NCI-H82 treated with DMSO at 0.1 percent for 48 hours (cell line): ENCODE measurements around the gene LRRC8C.
"Not testable (repeated sequence)": the region's sequence is repeated elsewhere in the genome, so short reads cannot be mapped to it uniquely, and the experiment has no call there.

ENCODE experiments used
- DNase-seq: peaks from one replicate; lab custom pipeline; 2025; ENCODE audit not compliant: unreplicated experiment; lab: John Stamatoyannopoulos, UW

Gene LRRC8C

GRCh38 chr1:89607586-89608318, 25.2 kb upstream of the LRRC8C start:
- no peak for DNase-seq

- DNase-seq = no peak
These were observed 24.5 kb upstream of the LRRC8C start for GRCh38 chr1:89608319-89608983.

DNA sequence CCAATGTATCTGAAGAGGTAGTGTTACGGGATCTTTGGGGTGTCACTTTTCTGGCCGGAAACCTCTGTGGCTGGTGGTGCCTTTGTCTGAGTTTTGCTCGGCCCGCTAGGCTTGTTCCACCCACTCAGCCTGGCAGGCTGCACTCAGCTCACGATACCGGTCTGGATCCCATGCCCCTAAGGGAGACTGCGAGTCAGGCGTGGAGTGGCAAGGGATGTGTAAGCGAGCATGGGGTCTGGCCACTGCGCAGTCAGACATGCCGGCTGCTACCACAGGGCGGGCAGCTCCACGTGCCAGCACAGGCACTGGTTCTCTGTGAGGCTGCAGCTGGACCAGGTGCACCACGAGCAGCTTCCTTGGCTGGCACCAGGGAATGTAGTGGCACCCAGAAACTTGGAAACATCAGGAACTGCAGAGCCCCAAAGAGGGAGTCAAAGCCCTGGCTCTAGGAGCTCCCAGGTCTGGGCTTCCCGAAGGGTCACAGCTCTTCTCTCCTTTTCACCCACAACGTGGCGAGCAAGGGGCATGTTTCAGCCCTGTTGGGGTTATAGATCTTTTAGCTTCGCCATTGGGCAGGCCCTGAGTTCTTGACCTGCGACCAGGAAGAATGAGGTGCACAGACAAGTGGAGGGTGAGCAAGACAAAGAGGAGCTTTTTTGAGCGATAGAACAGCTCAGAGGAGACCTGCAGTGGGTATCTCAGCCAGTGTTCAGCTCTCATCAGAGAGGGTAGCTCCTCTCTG, 23.8 kb upstream of the LRRC8C start:
- no peak for DNase-seq

- DNase-seq = no peak
These were observed 23.0 kb upstream of the LRRC8C start for GRCh38 chr1:89609781-89610456.

DNA sequence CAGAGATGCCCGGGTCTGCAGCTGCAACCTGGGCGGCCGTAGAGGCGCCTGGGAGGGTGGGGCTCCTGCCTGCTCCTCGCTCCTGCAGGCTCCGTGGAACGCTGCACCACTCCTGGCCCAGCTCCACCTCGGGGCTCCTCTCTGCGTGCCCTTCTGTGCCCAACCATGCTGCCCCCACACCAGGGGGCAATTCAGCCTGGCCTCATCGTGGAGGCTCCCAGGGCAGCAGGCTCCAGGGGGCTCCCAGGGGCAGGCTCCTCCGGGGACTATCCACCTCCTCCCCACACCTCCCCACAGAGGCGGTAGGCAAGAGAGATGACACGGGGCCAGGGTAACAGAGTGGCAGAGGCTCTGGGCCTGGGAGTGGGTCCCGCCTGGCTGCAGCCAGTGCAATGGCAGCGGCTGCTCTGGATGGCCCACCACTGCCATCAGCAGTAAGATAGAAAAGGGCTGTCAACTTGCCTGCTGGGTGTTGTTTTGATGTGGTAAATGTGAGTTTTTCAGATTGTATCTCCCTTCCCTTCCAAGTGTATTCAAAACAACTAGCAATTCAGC, 22.4 kb upstream of the LRRC8C start:
- DNase-seq = no peak

DNA sequence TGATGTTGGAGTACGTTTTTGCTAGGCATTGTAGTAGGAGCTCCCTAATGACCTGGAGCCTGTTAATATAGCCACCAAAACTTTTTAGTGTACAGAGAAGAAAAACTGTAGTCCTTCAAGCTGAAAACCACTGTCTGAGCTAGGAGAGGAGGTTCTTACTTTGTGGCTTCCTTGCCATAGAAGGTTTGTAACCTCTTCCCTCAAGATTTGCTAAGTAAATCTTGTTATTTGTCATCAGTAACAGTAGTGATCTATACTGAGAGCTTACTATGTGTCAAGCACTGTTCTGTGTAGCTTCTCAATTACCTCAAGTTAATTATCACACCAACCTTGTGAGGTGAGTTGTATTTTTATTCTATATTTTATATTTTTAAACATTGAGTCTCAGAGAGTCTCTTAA, 21.2 kb upstream of the LRRC8C start:
- no peak for DNase-seq

DNA sequence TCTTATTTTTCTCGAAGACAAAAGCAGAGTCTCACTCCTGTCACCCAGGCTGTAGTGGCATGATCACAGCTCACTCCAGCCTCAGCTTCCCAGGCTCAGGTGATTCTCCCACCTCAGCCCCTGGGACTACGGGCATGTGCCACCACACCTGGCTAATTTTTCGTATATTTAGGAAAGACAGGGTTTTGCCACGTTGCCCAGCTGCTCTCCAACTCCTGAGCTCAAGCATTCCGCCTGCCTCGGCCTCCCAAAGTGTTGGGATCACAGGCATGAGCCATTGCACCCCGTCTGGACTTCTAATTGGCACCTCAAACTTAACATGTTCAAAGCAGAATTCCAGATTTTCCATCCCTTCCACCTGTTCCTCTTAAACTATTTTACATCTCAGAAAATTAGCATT, 19.0 kb upstream of the LRRC8C start:
- DNase-seq = no peak

GRCh38 chr1:89615676-89616598, 17.0 kb upstream of the LRRC8C start:
- no peak for DNase-seq

GRCh38 chr1:89616844-89617627, 15.9 kb upstream of the LRRC8C start:
- no peak for DNase-seq

- no peak for DNase-seq
These were observed 12.3 kb upstream of the LRRC8C start for GRCh38 chr1:89620664-89621063.

DNA sequence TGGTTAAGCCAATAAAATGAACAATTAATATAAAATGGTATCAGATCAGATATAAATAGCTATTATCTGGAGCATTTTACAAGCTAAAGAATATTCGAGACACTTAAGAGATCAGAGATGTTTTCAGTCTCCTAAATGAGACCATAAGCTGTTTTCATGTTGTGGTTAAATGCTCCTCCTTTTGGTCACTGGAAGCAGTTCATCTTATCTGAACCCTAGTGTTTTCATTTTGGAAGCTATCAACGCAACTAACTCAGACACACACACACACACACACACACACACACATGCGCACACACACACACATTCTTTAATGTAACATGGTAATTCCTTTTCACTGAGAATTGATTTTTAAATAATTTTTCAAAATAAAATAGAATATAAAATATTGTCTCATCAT, 10.0 kb upstream of the LRRC8C start:
- DNase-seq = no peak

DNA sequence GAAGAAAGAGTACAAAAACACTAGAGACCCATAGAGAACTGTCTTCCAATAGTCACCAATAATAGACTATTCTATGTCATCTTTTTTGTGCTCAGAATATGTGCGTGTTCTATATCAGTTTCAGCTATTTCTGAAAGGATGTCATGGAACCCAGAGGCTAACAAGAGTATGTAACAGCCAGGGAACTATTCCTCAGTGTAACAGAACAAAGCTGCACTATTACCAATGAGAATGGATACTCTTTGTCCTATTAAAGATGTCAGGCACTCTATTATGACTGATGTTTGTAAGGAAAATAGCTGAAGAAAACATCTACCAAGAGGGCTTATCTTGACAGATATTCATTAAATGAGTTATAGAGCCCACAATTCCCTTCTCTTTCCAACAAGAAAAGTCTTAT, 8.6 kb upstream of the LRRC8C start:
- DNase-seq = no peak

GRCh38 chr1:89624715-89625323, 8.1 kb upstream of the LRRC8C start:
- DNase-seq = no peak

DNA sequence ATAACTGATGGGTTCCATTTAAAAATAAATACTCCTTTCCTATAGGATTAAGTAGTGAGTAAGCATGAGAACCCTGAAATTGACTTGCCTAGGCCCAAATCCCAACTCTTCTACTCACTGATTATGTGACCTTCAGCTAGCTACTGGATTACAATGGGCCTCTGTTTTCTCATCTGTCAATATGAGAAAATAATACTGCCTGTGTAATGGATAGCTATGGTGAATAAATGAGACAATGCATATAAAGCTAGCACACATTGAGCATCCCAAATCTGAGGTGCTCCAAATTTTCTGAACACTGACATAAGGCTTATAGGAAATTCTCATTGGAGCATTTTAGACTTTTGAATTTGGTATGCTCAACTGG, 5.3 kb upstream of the LRRC8C start:
- no peak for DNase-seq

- DNase-seq = no peak
These were observed 3.8 kb upstream of the LRRC8C start for GRCh38 chr1:89629146-89629545.

DNA sequence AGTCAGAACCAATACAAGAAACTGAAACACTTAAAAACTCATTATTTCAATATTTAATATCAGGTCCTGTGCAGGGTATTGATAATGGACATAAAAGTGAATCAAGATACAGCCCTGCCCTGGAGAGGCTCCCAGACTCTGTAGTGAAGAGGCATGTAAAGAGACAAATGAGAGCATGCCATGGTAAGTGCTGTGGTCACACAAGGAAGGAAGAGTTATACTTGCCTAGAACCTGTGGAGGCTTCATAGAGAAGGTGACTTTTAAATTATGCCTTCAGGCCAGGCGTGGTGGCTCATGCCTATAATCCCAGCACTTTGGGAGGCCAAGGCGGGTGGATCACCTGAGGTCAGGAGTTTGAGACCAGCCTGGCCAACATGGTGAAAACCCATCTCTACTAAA, 3.3 kb upstream of the LRRC8C start:
- not testable (repeated sequence) for DNase-seq

DNA sequence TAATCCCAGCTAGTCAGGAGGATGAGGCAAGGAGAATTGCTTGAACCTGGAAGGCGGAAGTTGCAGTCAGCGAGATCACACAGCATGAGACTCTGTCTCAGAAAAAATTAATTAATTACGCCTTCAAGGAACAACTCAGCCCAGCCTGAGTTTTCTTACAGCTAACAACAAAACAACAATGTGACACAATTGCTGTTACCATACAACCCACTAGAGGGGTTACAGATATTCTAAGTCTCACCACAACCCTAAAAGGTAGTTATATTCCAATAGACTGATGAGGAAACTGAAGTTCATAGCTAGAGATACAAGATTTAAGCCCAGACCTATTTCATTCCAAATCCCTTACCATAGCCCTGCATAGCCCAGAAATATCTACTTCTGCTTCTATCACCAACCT, 2.9 kb upstream of the LRRC8C start:
- DNase-seq = no peak

DNA sequence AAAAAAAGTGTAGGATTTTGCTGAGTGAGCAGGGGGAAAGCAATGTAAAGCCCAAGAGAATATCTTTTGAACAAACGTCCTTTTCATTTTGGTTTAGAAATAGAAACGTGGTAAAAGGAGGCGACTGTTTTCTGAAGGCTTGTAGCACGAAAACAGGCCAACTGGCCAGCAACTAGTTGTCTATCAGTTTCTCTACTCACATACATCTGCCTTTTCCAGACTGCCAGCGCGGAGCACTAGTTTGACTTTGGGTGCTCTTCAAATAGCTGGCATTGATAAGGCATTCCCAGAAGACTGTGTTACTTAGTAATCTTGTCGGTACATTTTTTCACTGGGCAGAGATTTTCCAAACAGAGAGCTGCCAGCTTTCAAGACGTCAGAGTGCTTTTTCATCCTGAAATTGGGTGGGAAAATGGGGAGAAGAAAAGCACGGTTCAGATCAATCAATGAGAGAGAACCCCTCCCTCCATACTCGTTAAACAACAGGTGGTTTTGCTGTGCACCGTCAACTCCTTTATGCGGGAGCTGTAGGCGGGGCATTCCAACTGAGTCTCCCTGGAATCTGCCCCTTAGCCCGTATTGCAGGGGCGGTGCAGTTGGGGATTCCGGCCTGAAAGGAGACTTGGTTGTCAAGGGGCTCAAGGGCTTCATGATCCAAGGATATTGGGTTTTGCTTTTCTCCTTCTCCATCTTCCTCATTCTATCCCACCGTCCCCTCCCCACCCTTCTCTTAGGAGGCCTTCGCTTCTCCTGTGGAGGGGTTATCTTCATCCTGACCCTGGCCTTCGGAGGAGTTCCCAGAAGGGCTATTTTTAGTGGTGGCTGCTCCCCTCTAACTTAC, 884 bp upstream of the LRRC8C start:
- no peak for DNase-seq
